ENCODE measurements around the gene FOXP2. TPM values are rescaled to one million over a fixed set of nuclear protein-coding genes. Genes with fewer than 3 reads are reported as not detected.

Gene FOXP2
- total and polyA plus RNA-seq, 10 of the 15 experiments (the other 5 are each of a cell fraction or from before 2014, with no cell fraction given) = 0.99 to 2.5 (median 1.8) TPM

GRCh38 chr7:114368492-114368891 is 46.1 kb upstream of the FOXP2 start:
- CTCF ChIA-PET = interaction anchor here (0.9 to 1.4 kb wide), 2 partner anchors 9 to 43 kb away, joined by 3 to 5 read pairs; no protein-coding TSS in a partner anchor
- SMC1A ChIA-PET (ENCODE audit: uncharacterized antibody, unreplicated experiment) = no interaction called here
- no peak for DNase-seq (ENCODE audit: low read depth, low spot score)
- RAD21 ChIA-PET (ENCODE audit: unreplicated experiment) = no interaction called here
- no peaks in the 10 kb centered on the region for H3K27me3 ChIP-seq (replicated peaks in 1 of 2; ENCODE audit: control insufficient read depth in 2 of 2, insufficient read depth in 2 of 2, low read length in 1 of 2)
- H3K79me2 ChIP-seq (ENCODE audit: control insufficient read depth, insufficient read depth, low read length) = no peaks in the 10 kb centered on the region
- H3K4me2 ChIP-seq (ENCODE audit: control insufficient read depth, insufficient read depth) = no peak overlapping the region
- ATAC-seq = no peak
- FAIRE-seq = no peak
- no peak overlapping the region for H3K4me3 ChIP-seq
- no peaks in the 10 kb centered on the region for H3K4me1 ChIP-seq (ENCODE audit: control insufficient read depth, insufficient read depth, low read length)
- TF ChIP-seq ETV6 (conservative IDR thresholded peaks at IDR 0.05 in 1 of 2, IDR thresholded peaks at IDR 0.05 in 1 of 2; ENCODE audit: borderline replicate concordance in 1 of 2, low read depth in 1 of 2) (no peak), BACH1 (IDR thresholded peaks at IDR 0.05; ENCODE audit: borderline replicate concordance) (no peak), BCL11A (IDR thresholded peaks at IDR 0.05; ENCODE audit: low read depth, low read length) (no peak), KLF5 (IDR thresholded peaks at IDR 0.05; ENCODE audit: partially characterized antibody) (no peak), GATAD2B (conservative IDR thresholded peaks at IDR 0.05; ENCODE audit: low read depth) (no peak), CHD2 (IDR thresholded peaks at IDR 0.05; ENCODE audit: borderline replicate concordance, low read depth, low read length) (no peak), GABPA (IDR thresholded peaks at IDR 0.05; ENCODE audit: low read depth) (no peak), NFXL1 (IDR thresholded peaks at IDR 0.05; ENCODE audit: borderline replicate concordance) (no peak), ZNF207 (IDR thresholded peaks at IDR 0.05; ENCODE audit: borderline replicate concordance) (no peak), BCL3 (IDR thresholded peaks at IDR 0.05; ENCODE audit: borderline replicate concordance, insufficient read depth, low read depth, low read length, poor library complexity, severe bottlenecking) (no peak), POLR2AphosphoS5 (IDR thresholded peaks at IDR 0.05; ENCODE audit: low read length) (no peak), RB1 (IDR thresholded peaks at IDR 0.05; ENCODE audit: borderline replicate concordance) (no peak), CEBPZ (IDR thresholded peaks at IDR 0.05; ENCODE audit: low read depth, low read length) (no peak), EZH2 (IDR thresholded peaks at IDR 0.05; ENCODE audit: borderline replicate concordance, control insufficient read depth, low read depth, low read length) (no peak), SP1 (IDR thresholded peaks at IDR 0.05; ENCODE audit: low read depth, low read length) (no peak), SMAD1 (IDR thresholded peaks at IDR 0.05; ENCODE audit: low read depth, partially characterized antibody) (no peak), PAX8 (IDR thresholded peaks at IDR 0.05) (no peak)
- intact Hi-C loops (cut with micrococcal nuclease; ENCODE audit: unreplicated experiment) = no loop called here
- 21% methylated on average over 2 of the region's 2 CpGs for WGBS (ENCODE audit: insufficient coverage, insufficient replicate concordance, low lambda C conversion rate, missing lambda C conversion rate)
- no peaks in the 10 kb centered on the region for H4K20me1 ChIP-seq (ENCODE audit: control insufficient read depth, insufficient read depth)
- H3K36me3 ChIP-seq (ENCODE audit: control insufficient read depth in 2 of 2, insufficient read depth in 2 of 2, low read length in 1 of 2) = no peaks in the 10 kb centered on the region
- BruUV-seq (replicated peaks) = no TSS peak
- H3K9me3 ChIP-seq (replicated peaks; ENCODE audit: control insufficient read depth, insufficient read depth, low read length) = no peaks in the 10 kb centered on the region
- H3K27ac ChIP-seq (ENCODE audit: control insufficient read depth, insufficient read depth) = no peak overlapping the region
- H2AFZ ChIP-seq (ENCODE audit: control insufficient read depth, low read depth, low read length) = no peak overlapping the region
- POLR2A ChIA-PET = no interaction called here
- H3K9ac ChIP-seq (ENCODE audit: control insufficient read depth, insufficient read depth, low read length) = no peak overlapping the region
- in situ Hi-C loops (cut with MboI) = no loop called here

Measured in GM12878 (cell line).